ENCODE data around the gene HADH. TPM values are rescaled to one million over a fixed set of nuclear protein-coding genes. Genes with fewer than 3 reads are reported as not detected.
"Not testable (repeated sequence)": the region's sequence is repeated elsewhere in the genome, so short reads cannot be mapped to it uniquely, and the experiment has no call there.

HADH gene
- total RNA-seq, 1 experiment from 2014 or later: 10.8 TPM

DNA sequence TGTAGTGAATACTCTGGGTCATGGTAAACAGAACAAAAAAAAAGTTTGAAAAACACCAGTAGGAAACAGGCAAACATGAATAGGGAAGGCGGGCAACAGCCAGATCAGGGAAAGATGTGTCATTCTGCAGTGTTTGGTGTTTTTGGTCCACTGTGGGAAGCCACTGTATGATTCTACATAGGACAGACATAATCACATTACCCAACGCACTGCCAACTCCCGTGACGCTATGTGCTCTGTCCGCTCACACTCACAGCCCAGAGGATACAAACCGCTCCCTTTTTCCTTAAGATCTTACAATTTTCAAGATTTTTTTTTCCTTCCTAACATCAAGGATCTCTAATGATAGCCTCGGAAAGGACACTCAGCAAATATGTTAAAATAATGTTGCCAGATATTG, 59.3 kb downstream of the HADH start:
- Histone ChIP-seq H2AFZ (ENCODE audit: low read length) (no peak overlapping the region), H3K9ac (ENCODE audit: low read length) (no peak overlapping the region), H3K27me3 (ENCODE audit: low read length) (no peaks in the 10 kb centered on the region), H3K4me3 (ENCODE audit: low read length) (no peak overlapping the region), H3F3A (ENCODE audit: low read length, unreplicated experiment) (no peaks in the 10 kb centered on the region), H3K4me2 (ENCODE audit: low read length) (no peak overlapping the region), H3K9me2 (replicated peaks; ENCODE audit: low read length) (no peaks in the 10 kb centered on the region), H3K9me3 (ENCODE audit: low read length) (no peaks in the 10 kb centered on the region), H4K20me1 (ENCODE audit: low read length) (no peaks in the 10 kb centered on the region), H3K27ac (ENCODE audit: low read length) (no peak overlapping the region), H3K36me3 (ENCODE audit: low read depth, low read length) (no peaks in the 10 kb centered on the region), H3K79me2 (ENCODE audit: low read length) (no peaks in the 10 kb centered on the region), H3K4me1 (ENCODE audit: insufficient read depth, low read length) (peaks cover 20% of the 10 kb centered on the region)
- TF ChIP-seq EZH2 (IDR thresholded peaks at IDR 0.05; ENCODE audit: low read length, unreplicated experiment): no peak
- no TSS peak for BruUV-seq (replicated peaks)
- DNase-seq (no peak), ATAC-seq (no peak)
- intact Hi-C loops (cut with micrococcal nuclease): no loop called here
- CTCF ChIA-PET: no interaction called here
- POLR2A ChIA-PET (ENCODE audit: unreplicated experiment): no interaction called here

DNA sequence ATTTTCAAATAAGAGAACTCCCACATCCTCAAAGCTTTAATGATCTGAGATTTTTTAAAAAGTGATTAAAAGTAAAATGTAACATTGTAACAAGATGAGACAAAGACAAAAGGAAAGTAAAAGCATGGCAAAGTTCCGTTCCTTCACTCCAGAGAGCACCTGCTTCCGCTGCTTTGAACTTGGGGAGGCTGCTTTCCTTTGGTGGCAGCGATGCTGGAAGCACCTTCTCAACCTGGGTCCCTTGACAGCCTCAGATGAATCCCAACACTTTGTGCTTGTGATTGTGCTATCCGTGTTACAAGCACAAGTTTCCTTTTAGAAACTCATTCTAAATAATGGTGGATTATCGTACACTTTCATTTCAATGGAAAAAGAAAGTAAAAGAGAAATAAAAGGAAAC, 59.7 kb downstream of the HADH start:
- peaks cover 16% of the 10 kb centered on the region for H3K4me1 ChIP-seq (ENCODE audit: insufficient read depth, low read length)
- no peaks in the 10 kb centered on the region for H3K27me3 ChIP-seq (ENCODE audit: low read length)
- ChIA-PET CTCF (no interaction called here), POLR2A (ENCODE audit: unreplicated experiment) (no interaction called here)
- H3K4me2 ChIP-seq (ENCODE audit: low read length): no peak overlapping the region
- ATAC-seq (no peak), DNase-seq (no peak)
- no peaks in the 10 kb centered on the region for H4K20me1 ChIP-seq (ENCODE audit: low read length)
- no peaks in the 10 kb centered on the region for H3K36me3 ChIP-seq (ENCODE audit: low read depth, low read length)
- H3K9ac ChIP-seq (ENCODE audit: low read length): no peak overlapping the region
- no peaks in the 10 kb centered on the region for H3K9me2 ChIP-seq (replicated peaks; ENCODE audit: low read length)
- no peak overlapping the region for H2AFZ ChIP-seq (ENCODE audit: low read length)
- H3K27ac ChIP-seq (ENCODE audit: low read length): no peak overlapping the region
- TF ChIP-seq EZH2phosphoT487 (IDR thresholded peaks at IDR 0.05; ENCODE audit: borderline replicate concordance, low read length) (no peak), EZH2 (IDR thresholded peaks at IDR 0.05; ENCODE audit: low read length, unreplicated experiment) (no peak)
- TF ChIP-seq, protein P1, sequence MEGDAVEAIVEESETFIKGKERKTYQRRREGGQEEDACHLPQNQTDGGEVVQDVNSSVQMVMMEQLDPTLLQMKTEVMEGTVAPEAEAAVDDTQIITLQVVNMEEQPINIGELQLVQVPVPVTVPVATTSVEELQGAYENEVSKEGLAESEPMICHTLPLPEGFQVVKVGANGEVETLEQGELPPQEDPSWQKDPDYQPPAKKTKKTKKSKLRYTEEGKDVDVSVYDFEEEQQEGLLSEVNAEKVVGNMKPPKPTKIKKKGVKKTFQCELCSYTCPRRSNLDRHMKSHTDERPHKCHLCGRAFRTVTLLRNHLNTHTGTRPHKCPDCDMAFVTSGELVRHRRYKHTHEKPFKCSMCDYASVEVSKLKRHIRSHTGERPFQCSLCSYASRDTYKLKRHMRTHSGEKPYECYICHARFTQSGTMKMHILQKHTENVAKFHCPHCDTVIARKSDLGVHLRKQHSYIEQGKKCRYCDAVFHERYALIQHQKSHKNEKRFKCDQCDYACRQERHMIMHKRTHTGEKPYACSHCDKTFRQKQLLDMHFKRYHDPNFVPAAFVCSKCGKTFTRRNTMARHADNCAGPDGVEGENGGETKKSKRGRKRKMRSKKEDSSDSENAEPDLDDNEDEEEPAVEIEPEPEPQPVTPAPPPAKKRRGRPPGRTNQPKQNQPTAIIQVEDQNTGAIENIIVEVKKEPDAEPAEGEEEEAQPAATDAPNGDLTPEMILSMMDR (conservative IDR thresholded peaks at IDR 0.05; ENCODE audit: low read depth, low read length): no peak
- BruUV-seq (replicated peaks): no TSS peak
- no peak overlapping the region for H3K4me3 ChIP-seq (ENCODE audit: low read length)
- no peaks in the 10 kb centered on the region for H3F3A ChIP-seq (ENCODE audit: low read length, unreplicated experiment)
- intact Hi-C loops (cut with micrococcal nuclease): no loop called here
- H3K79me2 ChIP-seq (ENCODE audit: low read length): no peaks in the 10 kb centered on the region
- no peaks in the 10 kb centered on the region for H3K9me3 ChIP-seq (ENCODE audit: low read length)

DNA sequence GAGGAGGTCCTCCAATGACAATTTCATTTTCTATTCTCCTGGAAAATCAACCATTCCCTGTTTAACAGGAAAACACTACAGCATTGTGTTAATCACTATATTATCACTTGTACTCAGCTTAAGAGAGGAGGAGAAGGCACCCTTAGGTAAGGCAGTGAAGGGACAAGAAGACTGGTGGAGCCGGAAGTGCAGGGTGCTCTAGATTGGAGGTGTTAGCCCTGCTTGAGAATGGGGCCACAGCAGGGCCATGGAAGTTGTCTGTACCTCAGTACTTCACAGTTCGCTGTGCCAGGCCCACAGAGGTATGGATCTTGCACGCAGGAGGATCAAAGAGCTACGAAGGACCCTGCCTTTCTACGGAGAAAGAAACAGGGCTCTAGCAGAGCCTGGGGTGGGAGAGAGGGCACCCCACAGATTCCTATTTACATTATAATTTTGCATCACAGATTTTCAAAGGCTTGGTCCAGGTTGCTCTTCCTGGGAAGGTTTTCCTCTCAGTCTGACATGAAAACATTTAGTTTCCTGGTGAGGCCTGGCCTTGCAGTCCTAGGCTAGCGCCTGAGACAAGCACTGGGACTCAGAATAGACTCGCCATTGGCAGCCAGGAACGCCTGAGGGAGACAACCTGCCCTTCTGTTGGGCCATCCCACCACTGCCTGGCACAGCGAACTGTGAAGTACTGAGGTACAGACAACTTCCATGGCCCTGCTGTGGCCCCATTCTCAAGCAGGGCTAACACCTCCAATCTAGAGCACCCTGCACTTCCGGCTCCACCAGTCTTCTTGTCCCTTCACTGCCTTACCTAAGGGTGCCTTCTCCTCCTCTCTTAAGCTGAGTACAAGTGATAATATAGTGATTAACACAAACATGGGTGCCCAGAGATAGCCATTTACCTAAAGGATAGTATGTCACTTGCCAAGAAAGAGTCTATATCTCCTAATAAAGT, 60.8 kb downstream of the HADH start:
- H3K27ac ChIP-seq (ENCODE audit: low read length); H3K9ac ChIP-seq (ENCODE audit: low read length); POLR2A ChIA-PET (ENCODE audit: unreplicated experiment); H3K79me2 ChIP-seq (ENCODE audit: low read length); H3K9me3 ChIP-seq (ENCODE audit: low read length); H3K27me3 ChIP-seq (ENCODE audit: low read length); H3K9me2 ChIP-seq (replicated peaks; ENCODE audit: low read length); H3K4me1 ChIP-seq (ENCODE audit: insufficient read depth, low read length); H3K36me3 ChIP-seq (ENCODE audit: low read depth, low read length); H2AFZ ChIP-seq (ENCODE audit: low read length); CTCF ChIA-PET; BruUV-seq (replicated peaks); ATAC-seq; H3K4me2 ChIP-seq (ENCODE audit: low read length); DNase-seq; H4K20me1 ChIP-seq (ENCODE audit: low read length); H3K4me3 ChIP-seq (ENCODE audit: low read length); H3F3A ChIP-seq (ENCODE audit: low read length, unreplicated experiment); intact Hi-C loops (cut with micrococcal nuclease): not testable (repeated sequence)
